HepG2 (cell line): Measurements from ENCODE around the gene FGF9. TPM values are rescaled to one million over a fixed set of nuclear protein-coding genes. Genes with fewer than 3 reads are reported as not detected.

Source experiments
- ATAC-seq: fragments of 200-7000 bp; cut with Tn5 transposase; 3 replicates; pipeline ENCODE4 v1.9.1; 2020; ENCODE audit warnings: mild to moderate bottlenecking, moderate library complexity
- BruUV-seq: library from RNA; stranded (reverse); fragments of 400-500 nt; replicated peaks from 2 replicates; lab custom pipeline; 2021; lab: Mats Ljungman, UMichigan
- CTCF ChIA-PET: fragments of 300-600 bp; formaldehyde crosslinking; extraction: SDS; loops from one replicate; lab custom pipeline; 2021; ENCODE audit warnings: low total read pairs, inconsistent platforms, low intra/inter-chr PET ratio; lab: Yijun Ruan, JAX
- POLR2A ChIA-PET: fragments of 350-600 bp; sonication (Branson Sonifier 250); formaldehyde crosslinking; loops from one replicate; lab custom pipeline; 2020; ENCODE audit warnings: antibody characterized with exemption, inconsistent platforms; lab: Yijun Ruan, JAX
- DNase-seq: peaks from one replicate; pipeline ENCODE4 v3.0.0-alpha.2; 2015; ENCODE audit warnings: low spot score
- FAIRE-seq: peaks from 3 replicates; lab custom pipeline; 2011; peaks lifted over from hg19 to GRCh38; lab: Jason Lieb, UNC
- H2AFZ ChIP-seq: one replicate; pipeline ENCODE4 v1.6.1; 2011; ENCODE audit warnings: low read length, inconsistent platforms
- H3K27ac ChIP-seq: fragments of 300-600 bp; 3 replicates; pipeline ENCODE4 v1.8.0; 2011; ENCODE audit warnings: mixed run types, mild to moderate bottlenecking, mixed read lengths, low read length, inconsistent platforms; ENCODE audit not compliant: insufficient read depth; ENCODE audit errors: extremely low read length
- H3K27me3 ChIP-seq, 2 experiments: fragments of 200-600 bp in 1 of 2; 2 replicates in 1 of 2; 3 replicates in 1 of 2; pipeline versions ENCODE4 v1.6.0 to v1.8.0; 2011; ENCODE audit warnings: low read length in 2 of 2, mild to moderate bottlenecking in 2 of 2, moderate library complexity in 2 of 2, inconsistent platforms in 1 of 2; ENCODE audit not compliant: insufficient read depth in 2 of 2, control insufficient read depth in 1 of 2
- H3K36me3 ChIP-seq, 2 experiments: fragments of 200-600 bp in 1 of 2; replicated peaks in 1 of 2; 2 replicates in 1 of 2; 3 replicates in 1 of 2; pipeline versions ENCODE4 v1.5.1 to v1.8.0; 2011; ENCODE audit warnings: low read length in 2 of 2, inconsistent platforms in 1 of 2; ENCODE audit not compliant: insufficient read depth in 2 of 2, control insufficient read depth in 1 of 2
- H3K4me1 ChIP-seq: 2 replicates; pipeline ENCODE4 v1.5.1; 2012; ENCODE audit warnings: low read length, inconsistent platforms; ENCODE audit not compliant: insufficient read depth
- H3K4me2 ChIP-seq: 2 replicates; pipeline ENCODE4 v1.6.0; 2011; ENCODE audit warnings: low read depth, low read length, inconsistent platforms
- H3K4me3 ChIP-seq, 3 experiments: fragments of 200-600 bp in 1 of 3; sonication (generic), shearing (Covaris generic) in 1 of 3; replicated peaks in 1 of 3; 2 replicates each; pipeline ENCODE4 v1.5.1; 2011 to 2016; ENCODE audit warnings: low read length in 3 of 3, inconsistent platforms in 2 of 3, low read depth in 2 of 3, mild to moderate bottlenecking in 2 of 3, control low read depth in 1 of 3, mixed read lengths in 1 of 3; ENCODE audit not compliant: insufficient read depth in 1 of 3
- H3K79me2 ChIP-seq: one replicate; pipeline ENCODE4 v1.6.1; 2011; ENCODE audit warnings: low read length, inconsistent platforms; ENCODE audit not compliant: insufficient read depth
- H3K9ac ChIP-seq: 2 replicates; pipeline ENCODE4 v1.6.0; 2011; ENCODE audit warnings: mild to moderate bottlenecking, low read depth, low read length, inconsistent platforms; ENCODE audit not compliant: insufficient read depth
- H3K9me3 ChIP-seq: 2 replicates; pipeline ENCODE4 v1.5.1; 2012; ENCODE audit warnings: mild to moderate bottlenecking, low read length
- H4K20me1 ChIP-seq: 2 replicates; pipeline ENCODE4 v1.6.0; 2011; ENCODE audit warnings: inconsistent platforms, mild to moderate bottlenecking, low read length, moderate library complexity; ENCODE audit not compliant: insufficient read depth
- ELF4 ChIP-seq: sonication (generic); formaldehyde crosslinking; IDR thresholded peaks from 2 replicates; pipeline ENCODE4 v1.5.0; 2020; ENCODE audit warnings: missing genetic modification reagents, mild to moderate bottlenecking, moderate library complexity, borderline replicate concordance
- FOXA1 ChIP-seq, 2 experiments: fragments of 450-650 bp in 1 of 2; sonication (generic) in 1 of 2; formaldehyde crosslinking in 1 of 2; IDR thresholded peaks; 2 replicates each; pipeline versions ENCODE4 v1.4.0 to v1.6.1; 2016 to 2020; ENCODE audit warnings: missing genetic modification reagents in 1 of 2
- GZF1 ChIP-seq: sonication (generic); formaldehyde crosslinking; IDR thresholded peaks from 2 replicates; pipeline ENCODE4 v1.5.1; 2020; ENCODE audit warnings: mild to moderate bottlenecking, missing genetic modification reagents
- MATR3 ChIP-seq: sonication (generic); formaldehyde crosslinking; IDR thresholded peaks from 2 replicates; pipeline ENCODE4 v1.4.0; 2020; ENCODE audit warnings: missing genetic modification reagents
- MBNL3 ChIP-seq: fragments of 250-450 bp; sonication (Bioruptor Pico); conservative IDR thresholded peaks from 2 replicates; pipeline ENCODE4 v1.8.0; 2022; ENCODE audit warnings: mild to moderate bottlenecking, inconsistent platforms
- NFYC ChIP-seq: IDR thresholded peaks from 2 replicates; pipeline ENCODE4 v1.6.1; 2016; ENCODE audit warnings: missing genetic modification reagents, missing compliant biosample characterization
- NONO ChIP-seq, 2 experiments: fragments of 450-650 bp in 1 of 2; sonication (generic) in 1 of 2; formaldehyde crosslinking in 1 of 2; IDR thresholded peaks in 1 of 2; conservative IDR thresholded peaks in 1 of 2; 2 replicates each; pipeline versions ENCODE4 v1.6.1 to v1.8.0; 2017 to 2022; ENCODE audit warnings: mild to moderate bottlenecking in 1 of 2, missing genetic modification reagents in 1 of 2, moderate library complexity in 1 of 2
- YEATS4 ChIP-seq: sonication (generic); formaldehyde crosslinking; IDR thresholded peaks from 2 replicates; pipeline ENCODE4 v1.4.0; 2020; ENCODE audit warnings: missing genetic modification reagents, borderline replicate concordance
- ZNF564 ChIP-seq: sonication (generic); formaldehyde crosslinking; IDR thresholded peaks from 2 replicates; pipeline ENCODE4 v1.8.1; 2023; ENCODE audit warnings: mild to moderate bottlenecking, missing genetic modification reagents
- ZNF670 ChIP-seq: sonication (generic); formaldehyde crosslinking; IDR thresholded peaks from 2 replicates; pipeline ENCODE4 v1.8.0; 2022; ENCODE audit warnings: mild to moderate bottlenecking, missing genetic modification reagents, borderline replicate concordance
- ZNF709 ChIP-seq: sonication (generic); formaldehyde crosslinking; IDR thresholded peaks from 2 replicates; pipeline ENCODE4 v1.5.0; 2020; ENCODE audit warnings: mild to moderate bottlenecking, missing genetic modification reagents
- WGBS: methylation state at CpG from one replicate; pipeline ENCODE4 v1.1.6; 2017; ENCODE audit warnings: low lambda C conversion rate; 5-methylcytosine and 5-hydroxymethylcytosine counted together
- in situ Hi-C: cut with HindIII; loops from 2 replicates; pipeline ENCODE4 v1.10.0; 2017; ENCODE audit warnings: low pct_unique_long_range_greater_than_20kb; ENCODE audit not compliant: extremely low pct_ligation_motif_present
- intact Hi-C: fragments of 100-400 bp; cut with micrococcal nuclease; formaldehyde crosslinking; loops from one replicate; pipeline ENCODE4 v1.10.0; 2022; ENCODE audit not compliant: unreplicated experiment
- polyA plus RNA-seq, 8 experiments: library from polyadenylated mRNA; depleted of rRNA in 3 of 8; stranded (reverse) in 7 of 8; unstranded in 1 of 8; fragments of >200 nt; fragmentation: Illumina TruSeq in 4 of 8; extraction: Trizol in 4 of 8; gene quantifications; 2 replicates each; pipeline versions ENCODE4 v1.2.1 to v1.2.3, GENCODE V29; 2011 to 2016; ENCODE audit warnings: low read depth in 4 of 8, missing spikeins in 1 of 8, mixed read lengths in 1 of 8; ENCODE audit not compliant: insufficient read depth in 1 of 8
- total RNA-seq, 5 experiments: library from RNA; depleted of rRNA; stranded (reverse); fragments of >200 nt; fragmentation: Illumina TruSeq; extraction: Trizol; gene quantifications; 2 replicates each; pipeline ENCODE4 v1.2.3, GENCODE V29; 2016; ENCODE audit warnings: low read depth in 1 of 5
- TF ChIP-seq, protein P1 (sequence below): sonication (generic); formaldehyde crosslinking; IDR thresholded peaks from 2 replicates; pipeline ENCODE4 v1.5.0; 2020; ENCODE audit warnings: mild to moderate bottlenecking, missing genetic modification reagents
- TF ChIP-seq, protein P2 (sequence below): sonication (generic); formaldehyde crosslinking; IDR thresholded peaks from 2 replicates; pipeline ENCODE4 v1.5.1; 2020; ENCODE audit warnings: mild to moderate bottlenecking, missing genetic modification reagents, borderline replicate concordance

The FGF9 gene
- total and polyA plus RNA-seq, 2 of the 13 experiments (the other 11 are each of a cell fraction or from before 2014, with no cell fraction given), result not detected

DNA sequence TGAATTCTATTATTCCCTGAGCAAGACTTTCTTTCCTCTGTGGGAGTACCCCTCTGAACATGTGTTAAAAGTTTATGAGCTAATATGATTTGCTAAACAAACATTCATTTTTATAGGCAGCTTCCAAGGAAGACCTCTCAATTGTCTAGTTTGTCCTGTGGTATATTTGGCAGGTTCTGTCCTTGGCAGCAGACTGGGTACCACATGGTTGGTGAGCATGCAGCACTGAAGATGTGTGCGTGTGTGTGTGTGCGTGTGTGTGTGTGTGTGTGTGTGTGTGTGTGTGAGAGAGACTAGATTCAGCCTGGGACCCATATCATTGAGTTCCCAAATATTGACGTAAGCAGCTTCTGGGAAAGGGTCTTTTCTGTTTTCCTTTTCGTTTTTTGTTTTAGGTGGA, 24.0 kb downstream of the FGF9 start:
- no peak overlapping the region for H3K9ac ChIP-seq
- H2AFZ ChIP-seq, result no peak overlapping the region
- no TSS peak for BruUV-seq
- H3K4me3 ChIP-seq, result no peak overlapping the region
- no peaks in the 10 kb centered on the region for H3K79me2 ChIP-seq
- DNase-seq (no peak), ATAC-seq (no peak), FAIRE-seq (no peak)
- intact Hi-C loops, result no loop called here
- TF ChIP-seq ZNF670, result no peak
- no peak for TF ChIP-seq NFYC
- TF ChIP-seq NONO (IDR thresholded peaks at IDR 0.05), result no peak
- no peak for TF ChIP-seq NONO (CRISPR knock-in tag; conservative IDR thresholded peaks at IDR 0.05)
- TF ChIP-seq MBNL3 (CRISPR knock-in tag), result no peak
- no peak for TF ChIP-seq YEATS4 (CRISPR knock-in tag)
- H3K27ac ChIP-seq, result no peak overlapping the region
- peaks cover 0 to 14% of the 10 kb centered on the region in 2 experiments; a peak in 3 of 5 replicates for H3K27me3 ChIP-seq
- peaks cover 9% of the 10 kb centered on the region for H3K4me1 ChIP-seq
- no peaks in the 10 kb centered on the region for H3K9me3 ChIP-seq
- H3K36me3 ChIP-seq, result no peaks in the 10 kb centered on the region
- H3K4me2 ChIP-seq, result no peak overlapping the region
- ChIA-PET CTCF (no interaction called here), POLR2A (no interaction called here)
- in situ Hi-C loops, result no loop called here
- H4K20me1 ChIP-seq, result no peaks in the 10 kb centered on the region
- 49% methylated on average over 4 of the region's 4 CpGs for WGBS

DNA sequence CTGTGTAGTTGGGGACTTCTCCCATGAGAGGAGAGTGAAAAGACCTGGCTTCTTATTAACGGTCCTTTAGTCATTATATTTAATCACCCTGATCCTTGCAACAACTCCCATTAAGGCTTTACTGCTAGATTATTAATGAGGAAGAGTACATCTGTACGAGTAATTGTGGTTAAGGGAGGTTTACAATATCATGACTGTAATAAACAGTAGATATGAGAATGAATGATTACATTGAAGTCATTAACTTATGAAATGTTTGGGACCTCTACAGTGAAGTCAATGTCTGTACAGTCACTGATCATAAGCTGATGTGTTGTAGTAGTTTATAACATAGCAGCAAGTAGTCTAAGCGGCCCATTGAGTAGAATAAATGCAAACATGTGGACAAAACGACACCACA, 24.7 kb downstream of the FGF9 start:
- no peak for ATAC-seq
- peaks cover 9% of the 10 kb centered on the region for H3K4me1 ChIP-seq
- H3K27me3 ChIP-seq, result peaks cover 0 to 8% of the 10 kb centered on the region in 2 experiments; a peak in 3 of 5 replicates
- H4K20me1 ChIP-seq, result no peaks in the 10 kb centered on the region
- H3K79me2 ChIP-seq, result no peaks in the 10 kb centered on the region
- in situ Hi-C loops (no loop called here), intact Hi-C loops (no loop called here)
- no peaks in the 10 kb centered on the region for H3K36me3 ChIP-seq
- ChIA-PET CTCF (no interaction called here), POLR2A (no interaction called here)
- no peak overlapping the region for H3K27ac ChIP-seq
- H2AFZ ChIP-seq, result no peak overlapping the region
- BruUV-seq, result no TSS peak
- 32% methylated on average over 4 of the region's 4 CpGs for WGBS
- H3K9ac ChIP-seq, result no peak overlapping the region
- DNase-seq, result no peak
- H3K4me3 ChIP-seq, result no peak overlapping the region
- no peak overlapping the region for H3K4me2 ChIP-seq
- FAIRE-seq, result no peak
- no peaks in the 10 kb centered on the region for H3K9me3 ChIP-seq
- no peak for TF ChIP-seq ELF4 (CRISPR knock-in tag)
- no peak for TF ChIP-seq MATR3 (CRISPR knock-in tag)
- TF ChIP-seq, protein P1, sequence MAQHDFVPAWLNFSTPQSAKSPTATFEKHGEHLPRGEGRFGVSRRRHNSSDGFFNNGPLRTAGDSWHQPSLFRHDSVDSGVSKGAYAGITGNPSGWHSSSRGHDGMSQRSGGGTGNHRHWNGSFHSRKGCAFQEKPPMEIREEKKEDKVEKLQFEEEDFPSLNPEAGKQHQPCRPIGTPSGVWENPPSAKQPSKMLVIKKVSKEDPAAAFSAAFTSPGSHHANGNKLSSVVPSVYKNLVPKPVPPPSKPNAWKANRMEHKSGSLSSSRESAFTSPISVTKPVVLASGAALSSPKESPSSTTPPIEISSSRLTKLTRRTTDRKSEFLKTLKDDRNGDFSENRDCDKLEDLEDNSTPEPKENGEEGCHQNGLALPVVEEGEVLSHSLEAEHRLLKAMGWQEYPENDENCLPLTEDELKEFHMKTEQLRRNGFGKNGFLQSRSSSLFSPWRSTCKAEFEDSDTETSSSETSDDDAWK, result no peak
- TF ChIP-seq GZF1, result no peak
- TF ChIP-seq ZNF709 (CRISPR knock-in tag), result no peak
- no peak for TF ChIP-seq ZNF564 (CRISPR knock-in tag)
- TF ChIP-seq FOXA1 (IDR thresholded peaks at IDR 0.05), result no peak
- no peak for TF ChIP-seq FOXA1 (CRISPR knock-in tag; IDR thresholded peaks at IDR 0.05)
- TF ChIP-seq, protein P2, sequence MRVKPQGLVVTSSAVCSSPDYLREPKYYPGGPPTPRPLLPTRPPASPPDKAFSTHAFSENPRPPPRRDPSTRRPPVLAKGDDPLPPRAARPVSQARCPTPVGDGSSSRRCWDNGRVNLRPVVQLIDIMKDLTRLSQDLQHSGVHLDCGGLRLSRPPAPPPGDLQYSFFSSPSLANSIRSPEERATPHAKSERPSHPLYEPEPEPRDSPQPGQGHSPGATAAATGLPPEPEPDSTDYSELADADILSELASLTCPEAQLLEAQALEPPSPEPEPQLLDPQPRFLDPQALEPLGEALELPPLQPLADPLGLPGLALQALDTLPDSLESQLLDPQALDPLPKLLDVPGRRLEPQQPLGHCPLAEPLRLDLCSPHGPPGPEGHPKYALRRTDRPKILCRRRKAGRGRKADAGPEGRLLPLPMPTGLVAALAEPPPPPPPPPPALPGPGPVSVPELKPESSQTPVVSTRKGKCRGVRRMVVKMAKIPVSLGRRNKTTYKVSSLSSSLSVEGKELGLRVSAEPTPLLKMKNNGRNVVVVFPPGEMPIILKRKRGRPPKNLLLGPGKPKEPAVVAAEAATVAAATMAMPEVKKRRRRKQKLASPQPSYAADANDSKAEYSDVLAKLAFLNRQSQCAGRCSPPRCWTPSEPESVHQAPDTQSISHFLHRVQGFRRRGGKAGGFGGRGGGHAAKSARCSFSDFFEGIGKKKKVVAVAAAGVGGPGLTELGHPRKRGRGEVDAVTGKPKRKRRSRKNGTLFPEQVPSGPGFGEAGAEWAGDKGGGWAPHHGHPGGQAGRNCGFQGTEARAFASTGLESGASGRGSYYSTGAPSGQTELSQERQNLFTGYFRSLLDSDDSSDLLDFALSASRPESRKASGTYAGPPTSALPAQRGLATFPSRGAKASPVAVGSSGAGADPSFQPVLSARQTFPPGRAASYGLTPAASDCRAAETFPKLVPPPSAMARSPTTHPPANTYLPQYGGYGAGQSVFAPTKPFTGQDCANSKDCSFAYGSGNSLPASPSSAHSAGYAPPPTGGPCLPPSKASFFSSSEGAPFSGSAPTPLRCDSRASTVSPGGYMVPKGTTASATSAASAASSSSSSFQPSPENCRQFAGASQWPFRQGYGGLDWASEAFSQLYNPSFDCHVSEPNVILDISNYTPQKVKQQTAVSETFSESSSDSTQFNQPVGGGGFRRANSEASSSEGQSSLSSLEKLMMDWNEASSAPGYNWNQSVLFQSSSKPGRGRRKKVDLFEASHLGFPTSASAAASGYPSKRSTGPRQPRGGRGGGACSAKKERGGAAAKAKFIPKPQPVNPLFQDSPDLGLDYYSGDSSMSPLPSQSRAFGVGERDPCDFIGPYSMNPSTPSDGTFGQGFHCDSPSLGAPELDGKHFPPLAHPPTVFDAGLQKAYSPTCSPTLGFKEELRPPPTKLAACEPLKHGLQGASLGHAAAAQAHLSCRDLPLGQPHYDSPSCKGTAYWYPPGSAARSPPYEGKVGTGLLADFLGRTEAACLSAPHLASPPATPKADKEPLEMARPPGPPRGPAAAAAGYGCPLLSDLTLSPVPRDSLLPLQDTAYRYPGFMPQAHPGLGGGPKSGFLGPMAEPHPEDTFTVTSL (CRISPR knock-in tag), result no peak
